ENCODE data around the gene FAM89B. TPM values are rescaled to one million over a fixed set of nuclear protein-coding genes. Genes with fewer than 3 reads are reported as not detected.

FAM89B gene
- total and polyA plus RNA-seq, 2 donors (not counting 1 experiment from before 2014, with no cell fraction given): 17.5 to 18.2 TPM

DNA sequence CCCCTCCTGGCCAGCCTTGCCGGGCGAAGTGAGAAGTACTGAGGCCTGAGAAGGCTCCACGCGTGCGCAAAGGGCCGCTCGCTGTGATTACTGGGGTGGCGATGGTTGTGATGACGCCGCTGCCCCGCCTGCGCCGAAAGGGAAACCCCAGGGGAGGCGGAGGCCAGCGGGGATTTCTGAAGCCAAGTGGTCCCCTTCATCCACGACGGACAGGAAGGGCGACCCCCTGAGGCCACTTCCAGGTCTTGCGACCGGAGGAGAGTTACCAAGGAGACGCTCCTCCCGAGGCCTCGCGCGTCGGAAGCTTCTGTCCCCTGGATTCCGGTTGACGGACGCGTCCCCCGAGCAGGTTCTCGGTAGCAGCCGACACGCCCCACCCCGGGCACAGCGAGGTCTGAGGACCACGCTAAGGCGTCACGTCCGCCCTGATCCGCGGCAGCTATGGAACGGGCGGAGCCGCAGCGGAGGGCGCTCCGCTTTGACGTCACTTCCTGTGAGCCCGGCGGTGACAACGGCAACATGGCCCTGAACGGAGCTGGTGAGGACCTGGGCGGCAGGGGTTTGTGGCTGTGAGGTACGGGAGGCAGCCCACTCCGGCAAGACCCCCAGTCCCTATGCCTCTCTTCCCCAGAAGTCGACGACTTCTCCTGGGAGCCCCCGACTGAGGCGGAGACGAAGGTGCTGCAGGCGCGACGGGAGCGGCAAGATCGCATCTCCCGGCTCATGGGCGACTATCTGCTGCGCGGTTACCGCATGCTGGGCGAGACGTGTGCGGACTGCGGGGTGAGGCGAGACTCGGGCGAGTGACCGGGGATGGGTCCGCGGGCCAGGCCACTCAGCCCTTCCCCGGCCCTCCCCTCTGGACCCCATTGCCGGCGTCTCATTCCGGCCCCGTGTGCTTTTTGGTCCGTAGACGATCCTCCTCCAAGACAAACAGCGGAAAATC lies 2.1 kb upstream of the FAM89B start, which contains the start of gene ZNRD2:
TSS of gene ZNRD2 (plus strand) at position 505 of the 946 bp plus-strand sequence. CDS start at position 520, 15 bp downstream.
- peak within 1 kb of the TSS; percentile 57 for H3K9ac ChIP-seq (ENCODE audit: insufficient read depth, low read length)
- TF ChIP-seq EZH2 (IDR thresholded peaks at IDR 0.05; ENCODE audit: low read length, missing control alignments): no peak
- TF ChIP-seq, protein P1, sequence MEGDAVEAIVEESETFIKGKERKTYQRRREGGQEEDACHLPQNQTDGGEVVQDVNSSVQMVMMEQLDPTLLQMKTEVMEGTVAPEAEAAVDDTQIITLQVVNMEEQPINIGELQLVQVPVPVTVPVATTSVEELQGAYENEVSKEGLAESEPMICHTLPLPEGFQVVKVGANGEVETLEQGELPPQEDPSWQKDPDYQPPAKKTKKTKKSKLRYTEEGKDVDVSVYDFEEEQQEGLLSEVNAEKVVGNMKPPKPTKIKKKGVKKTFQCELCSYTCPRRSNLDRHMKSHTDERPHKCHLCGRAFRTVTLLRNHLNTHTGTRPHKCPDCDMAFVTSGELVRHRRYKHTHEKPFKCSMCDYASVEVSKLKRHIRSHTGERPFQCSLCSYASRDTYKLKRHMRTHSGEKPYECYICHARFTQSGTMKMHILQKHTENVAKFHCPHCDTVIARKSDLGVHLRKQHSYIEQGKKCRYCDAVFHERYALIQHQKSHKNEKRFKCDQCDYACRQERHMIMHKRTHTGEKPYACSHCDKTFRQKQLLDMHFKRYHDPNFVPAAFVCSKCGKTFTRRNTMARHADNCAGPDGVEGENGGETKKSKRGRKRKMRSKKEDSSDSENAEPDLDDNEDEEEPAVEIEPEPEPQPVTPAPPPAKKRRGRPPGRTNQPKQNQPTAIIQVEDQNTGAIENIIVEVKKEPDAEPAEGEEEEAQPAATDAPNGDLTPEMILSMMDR (conservative IDR thresholded peaks at IDR 0.05 in 1 of 2, IDR thresholded peaks at IDR 0.05 in 1 of 2; ENCODE audit: low read depth in 1 of 2, low read length in 2 of 2): peak; percentile 13 to 48
- H3K36me3 ChIP-seq (ENCODE audit: control insufficient read depth, insufficient read depth, low read length): peaks cover 1% of the 10 kb centered on the region
- no peaks in the 10 kb centered on the region for H3K9me3 ChIP-seq (ENCODE audit: control insufficient read depth, insufficient read depth, low read depth, low read length)
- H3K4me3 ChIP-seq (replicated peaks in 1 of 4; ENCODE audit: control extremely low read depth in 1 of 4, insufficient read depth in 1 of 4, low read depth in 3 of 4, low read length in 4 of 4): peak within 1 kb of the TSS; percentile 61 to 89 (median 64)
- peaks cover 35% of the 10 kb centered on the region for H3K4me1 ChIP-seq (ENCODE audit: control insufficient read depth, extremely low read depth, insufficient read depth, low read length)
- DNase-seq (ENCODE audit: low read depth in 2 of 2): peak; percentile 99
- H3K27ac ChIP-seq (ENCODE audit: insufficient read depth, low read length): peak within 1 kb of the TSS; percentile 92
- peak within 1 kb of the TSS; percentile 90 for H3K4me2 ChIP-seq (ENCODE audit: extremely low read depth, insufficient read depth, low read length)
- peak within 1 kb of the TSS; percentile 90 for H2AFZ ChIP-seq (ENCODE audit: low read length)
- no peaks in the 10 kb centered on the region for H4K20me1 ChIP-seq (ENCODE audit: control insufficient read depth, extremely low read depth, insufficient read depth, low read length)
- H3K79me2 ChIP-seq (ENCODE audit: control insufficient read depth, insufficient read depth, low read length): peaks cover 37% of the 10 kb centered on the region
- no peaks in the 10 kb centered on the region for H3K27me3 ChIP-seq (ENCODE audit: control insufficient read depth, insufficient read depth, low read length)

DNA sequence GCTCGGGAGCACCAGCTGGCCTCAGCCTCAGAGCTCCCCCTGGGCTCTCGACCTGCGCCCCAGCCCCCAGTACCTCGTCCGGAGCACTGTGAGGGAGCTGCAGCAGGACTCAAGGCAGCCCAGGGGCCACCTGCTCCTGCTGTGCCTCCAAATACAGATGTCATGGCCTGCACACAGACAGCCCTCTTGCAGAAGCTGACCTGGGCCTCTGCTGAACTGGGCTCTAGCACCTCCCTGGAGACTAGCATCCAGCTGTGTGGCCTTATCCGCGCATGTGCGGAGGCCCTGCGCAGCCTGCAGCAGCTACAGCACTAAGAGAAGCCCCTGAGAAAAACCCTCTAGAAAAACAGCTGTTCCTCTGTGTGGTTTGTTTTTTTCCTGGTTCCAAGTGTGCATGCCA lies 918 bp upstream of the FAM89B start:
- H3K9ac ChIP-seq (ENCODE audit: insufficient read depth, low read length): no peak overlapping the region

DNA sequence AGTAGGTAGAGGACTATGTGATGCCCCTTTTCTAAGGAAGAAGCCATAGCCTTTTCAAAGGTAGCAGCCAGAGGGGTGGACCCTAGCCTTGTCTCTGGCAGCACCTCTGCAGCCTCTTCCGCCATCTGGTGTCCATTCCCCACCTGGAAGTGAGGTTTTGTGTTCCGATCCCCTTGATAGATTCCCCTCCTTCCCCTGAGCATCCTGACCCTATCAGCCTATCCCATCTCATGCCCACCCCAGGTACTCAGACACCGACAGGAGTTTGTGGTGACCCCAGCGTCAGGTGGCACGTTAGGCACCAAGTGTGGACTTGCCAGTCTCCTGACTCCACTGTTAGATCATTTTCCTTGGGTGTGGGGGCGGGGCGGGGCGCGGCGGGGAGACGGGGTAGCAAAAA lies 398 bp upstream of the FAM89B start:
- H3K4me3 ChIP-seq (replicated peaks in 1 of 4; ENCODE audit: control extremely low read depth in 1 of 4, insufficient read depth in 1 of 4, low read depth in 3 of 4, low read length in 4 of 4): peak overlapping the region in 3 of 4 experiments; percentile 11 to 89 (median 46)
- no peaks in the 10 kb centered on the region for H3K9me3 ChIP-seq (ENCODE audit: control insufficient read depth, insufficient read depth, low read depth, low read length)
- H2AFZ ChIP-seq (ENCODE audit: low read length): no peak overlapping the region
- no peak overlapping the region for H3K9ac ChIP-seq (ENCODE audit: insufficient read depth, low read length)
- H3K4me1 ChIP-seq (ENCODE audit: control insufficient read depth, extremely low read depth, insufficient read depth, low read length): peaks cover 42% of the 10 kb centered on the region
- H3K27ac ChIP-seq (ENCODE audit: insufficient read depth, low read length): no peak overlapping the region
- DNase-seq (ENCODE audit: low read depth in 2 of 2): peak in 1 of 2 donors; percentile 48
- no peak for TF ChIP-seq EZH2 (IDR thresholded peaks at IDR 0.05; ENCODE audit: low read length, missing control alignments)
- TF ChIP-seq, protein P1 (conservative IDR thresholded peaks at IDR 0.05 in 1 of 2, IDR thresholded peaks at IDR 0.05 in 1 of 2; ENCODE audit: low read depth in 1 of 2, low read length in 2 of 2): peak; percentile 29 to 42
- H3K79me2 ChIP-seq (ENCODE audit: control insufficient read depth, insufficient read depth, low read length): peaks cover 44% of the 10 kb centered on the region
- H3K27me3 ChIP-seq (ENCODE audit: control insufficient read depth, insufficient read depth, low read length): no peaks in the 10 kb centered on the region
- H4K20me1 ChIP-seq (ENCODE audit: control insufficient read depth, extremely low read depth, insufficient read depth, low read length): no peaks in the 10 kb centered on the region
- peak overlapping the region; percentile 75 for H3K4me2 ChIP-seq (ENCODE audit: extremely low read depth, insufficient read depth, low read length)
- H3K36me3 ChIP-seq (ENCODE audit: control insufficient read depth, insufficient read depth, low read length): peaks cover 1% of the 10 kb centered on the region

More for the DNA sequence above, 918 bp upstream of the FAM89B start:
- TF ChIP-seq EZH2 (IDR thresholded peaks at IDR 0.05; ENCODE audit: low read length, missing control alignments): no peak
- TF ChIP-seq, protein P1 (conservative IDR thresholded peaks at IDR 0.05 in 1 of 2, IDR thresholded peaks at IDR 0.05 in 1 of 2; ENCODE audit: low read depth in 1 of 2, low read length in 2 of 2): no peak
- peaks cover 37% of the 10 kb centered on the region for H3K4me1 ChIP-seq (ENCODE audit: control insufficient read depth, extremely low read depth, insufficient read depth, low read length)
- no peaks in the 10 kb centered on the region for H3K9me3 ChIP-seq (ENCODE audit: control insufficient read depth, insufficient read depth, low read depth, low read length)
- DNase-seq (ENCODE audit: low read depth in 2 of 2): no peak
- no peak overlapping the region for H2AFZ ChIP-seq (ENCODE audit: low read length)
- H3K79me2 ChIP-seq (ENCODE audit: control insufficient read depth, insufficient read depth, low read length): peaks cover 40% of the 10 kb centered on the region
- H3K4me3 ChIP-seq (replicated peaks in 1 of 4; ENCODE audit: control extremely low read depth in 1 of 4, insufficient read depth in 1 of 4, low read depth in 3 of 4, low read length in 4 of 4): peak overlapping the region in 3 of 4 experiments; percentile 63 to 89 (median 64)
- peak overlapping the region; percentile 90 for H3K4me2 ChIP-seq (ENCODE audit: extremely low read depth, insufficient read depth, low read length)
- no peaks in the 10 kb centered on the region for H3K27me3 ChIP-seq (ENCODE audit: control insufficient read depth, insufficient read depth, low read length)
- peaks cover 1% of the 10 kb centered on the region for H3K36me3 ChIP-seq (ENCODE audit: control insufficient read depth, insufficient read depth, low read length)
- no peak overlapping the region for H3K27ac ChIP-seq (ENCODE audit: insufficient read depth, low read length)
- no peaks in the 10 kb centered on the region for H4K20me1 ChIP-seq (ENCODE audit: control insufficient read depth, extremely low read depth, insufficient read depth, low read length)

Measured in fibroblast of lung (primary cell).